Measurements from ENCODE around the gene MRPL33. TPM values are rescaled to one million over a fixed set of nuclear protein-coding genes. Genes with fewer than 3 reads are reported as not detected.
A peak's percentile ranks its signal among the peaks of the same experiment; 100 is the strongest.

MRPL33 gene
- total RNA-seq (2021) (81.9 and 86.3 TPM in 2 replicates), Bru-seq, nascent RNA (percentile 97 among the genes with signal in this experiment), BruChase-seq, experiment 1, labeled RNA remaining after a 2-hour chase (percentile 95 among the genes with signal in this experiment), BruChase-seq, experiment 2, labeled RNA remaining after a 6-hour chase (percentile 86 among the genes with signal in this experiment)
- long read RNA-seq, transcript MRPL33-201 (4 exons, 518 nt): major isoform, 123 of 262 reads
- long read RNA-seq, transcript MRPL33-202 (3 exons, 404 nt): minor isoform, 117 of 262 reads
- long read RNA-seq, partial matches to known transcripts: 3 of 262 reads
- long read RNA-seq, other reads (novel, unspliced or antisense): 17 of 262 reads

- CTCF ChIA-PET: no interaction called here
- BruUV-seq (replicated peaks): TSS peak; percentile 57
- H3K79me2 ChIP-seq (ENCODE audit: low read depth): peaks cover 52% of the 10 kb centered on the region
Observed at GRCh38 chr2:27771548-27772335, at the start of gene MRPL33. Gene MRPL33 (plus strand): TSS chr2:27771719. CDS start chr2:27771778, 59 bp downstream.

DNA sequence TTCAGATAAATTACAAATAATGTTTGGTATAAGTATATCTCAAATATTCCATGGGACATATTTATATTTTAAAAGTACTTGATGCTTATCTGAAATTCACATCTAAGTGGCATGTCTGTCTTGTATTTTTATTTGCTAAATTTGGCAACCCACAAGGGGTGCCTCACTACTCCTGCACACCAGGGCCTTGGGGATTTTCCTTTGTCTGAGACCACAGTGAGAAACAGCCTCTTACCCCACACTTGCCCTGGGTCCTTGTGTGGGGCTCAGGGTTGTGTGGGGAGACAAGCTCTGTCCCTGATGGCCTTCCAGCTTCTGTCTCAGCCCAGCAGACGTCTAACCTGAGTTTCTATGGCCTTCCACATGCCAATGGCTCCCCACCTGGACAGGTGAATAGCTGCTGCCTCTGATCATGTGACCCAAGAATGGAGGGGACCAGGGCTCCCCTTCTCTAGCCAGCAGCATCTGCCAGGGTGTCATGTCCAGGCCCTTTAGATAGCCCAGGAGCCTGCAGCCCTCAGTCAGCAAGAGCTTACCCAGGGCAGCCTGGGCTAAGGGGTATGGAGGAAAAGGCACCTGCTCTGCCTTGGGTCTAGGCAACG is 49.5 kb upstream of the MRPL33 start:
- peak overlapping the region; percentile 73 for H3K4me2 ChIP-seq
- H4K20me1 ChIP-seq (ENCODE audit: insufficient read depth): no peaks in the 10 kb centered on the region
- H3K79me2 ChIP-seq (ENCODE audit: low read depth): no peaks in the 10 kb centered on the region
- ChIA-PET POLR2A (ENCODE audit: unreplicated experiment) (no interaction called here), CTCF (interaction anchor here (0.6 to 3.3 kb wide), 3 partner anchors 18 to 675 kb away, joined by 3 to 23 read pairs (median 14); no protein-coding TSS in a partner anchor)
- no peak overlapping the region for H2AFZ ChIP-seq
- peak in 1 of 2 experiments; percentile 73 for DNase-seq
- no peaks in the 10 kb centered on the region for H3K9me3 ChIP-seq (ENCODE audit: insufficient read depth, low read depth)
- H3K4me3 ChIP-seq: no peak overlapping the region
- no peaks in the 10 kb centered on the region for H3K27me3 ChIP-seq (ENCODE audit: insufficient read depth, low read depth)
- H3K9me2 ChIP-seq (ENCODE audit: insufficient read depth): no peaks in the 10 kb centered on the region
- no peaks in the 10 kb centered on the region for H3K36me3 ChIP-seq (ENCODE audit: low read depth)
- no TSS peak for BruUV-seq (replicated peaks)
- TF ChIP-seq, protein P1, sequence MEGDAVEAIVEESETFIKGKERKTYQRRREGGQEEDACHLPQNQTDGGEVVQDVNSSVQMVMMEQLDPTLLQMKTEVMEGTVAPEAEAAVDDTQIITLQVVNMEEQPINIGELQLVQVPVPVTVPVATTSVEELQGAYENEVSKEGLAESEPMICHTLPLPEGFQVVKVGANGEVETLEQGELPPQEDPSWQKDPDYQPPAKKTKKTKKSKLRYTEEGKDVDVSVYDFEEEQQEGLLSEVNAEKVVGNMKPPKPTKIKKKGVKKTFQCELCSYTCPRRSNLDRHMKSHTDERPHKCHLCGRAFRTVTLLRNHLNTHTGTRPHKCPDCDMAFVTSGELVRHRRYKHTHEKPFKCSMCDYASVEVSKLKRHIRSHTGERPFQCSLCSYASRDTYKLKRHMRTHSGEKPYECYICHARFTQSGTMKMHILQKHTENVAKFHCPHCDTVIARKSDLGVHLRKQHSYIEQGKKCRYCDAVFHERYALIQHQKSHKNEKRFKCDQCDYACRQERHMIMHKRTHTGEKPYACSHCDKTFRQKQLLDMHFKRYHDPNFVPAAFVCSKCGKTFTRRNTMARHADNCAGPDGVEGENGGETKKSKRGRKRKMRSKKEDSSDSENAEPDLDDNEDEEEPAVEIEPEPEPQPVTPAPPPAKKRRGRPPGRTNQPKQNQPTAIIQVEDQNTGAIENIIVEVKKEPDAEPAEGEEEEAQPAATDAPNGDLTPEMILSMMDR (conservative IDR thresholded peaks at IDR 0.05): 0 out of 2 replicates have a peak, but pooled peaks have one; percentile 29
- TF ChIP-seq EZH2 (IDR thresholded peaks at IDR 0.05; ENCODE audit: low read depth): no peak
- intact Hi-C loops (cut with micrococcal nuclease; ENCODE audit: unreplicated experiment): loop anchor here (1.0 to 5.0 kb wide), 5 partner anchors 16 to 670 kb away; partner anchors contain the start of genes BABAM2, FOSL2 and RBKS
- H3F3A ChIP-seq (ENCODE audit: insufficient read depth, low read depth): peaks cover 59% of the 10 kb centered on the region
- peaks cover 80% of the 10 kb centered on the region for H3K4me1 ChIP-seq (replicated peaks; ENCODE audit: insufficient read depth)
- peak overlapping the region; percentile 92 for H3K27ac ChIP-seq

More at GRCh38 chr2:27771548-27772335, at the start of gene MRPL33:
- Histone ChIP-seq H3K27ac (peak within 1 kb of the TSS; percentile 80), H2AFZ (peak within 1 kb of the TSS; percentile 83), H4K20me1 (ENCODE audit: insufficient read depth) (peaks cover 12% of the 10 kb centered on the region; the same call in 1 of the 2 replicates), H3K4me1 (replicated peaks; ENCODE audit: insufficient read depth) (peaks cover 37% of the 10 kb centered on the region), H3K4me3 (peak within 1 kb of the TSS; percentile 93), H3F3A (ENCODE audit: insufficient read depth, low read depth) (peaks cover 41% of the 10 kb centered on the region), H3K36me3 (ENCODE audit: low read depth) (peaks cover 34% of the 10 kb centered on the region), H3K9me3 (ENCODE audit: insufficient read depth, low read depth) (no peaks in the 10 kb centered on the region), H3K4me2 (peak within 1 kb of the TSS; percentile 99), H3K9me2 (ENCODE audit: insufficient read depth) (no peaks in the 10 kb centered on the region), H3K27me3 (ENCODE audit: insufficient read depth, low read depth) (no peaks in the 10 kb centered on the region)
- peak; percentile 86 to 93 for DNase-seq
- TF ChIP-seq, protein P1 (conservative IDR thresholded peaks at IDR 0.05): no peak
- TF ChIP-seq EZH2 (IDR thresholded peaks at IDR 0.05; ENCODE audit: low read depth): no peak
- intact Hi-C loops (cut with micrococcal nuclease; ENCODE audit: unreplicated experiment): no loop called here
- POLR2A ChIA-PET (ENCODE audit: unreplicated experiment): interaction anchor here (0.5 to 0.9 kb wide), 4 partner anchors 54 to 1099 kb away, joined by 5 to 10 read pairs (median 8); no protein-coding TSS in a partner anchor
